Measurements from ENCODE around the gene AGFG2. TPM values are rescaled to one million over a fixed set of nuclear protein-coding genes. Genes with fewer than 3 reads are reported as not detected.

AGFG2 gene
- total RNA-seq, 4 donors from 2014 or later: 3.4 to 24.3 (median 7.1) TPM

DNA sequence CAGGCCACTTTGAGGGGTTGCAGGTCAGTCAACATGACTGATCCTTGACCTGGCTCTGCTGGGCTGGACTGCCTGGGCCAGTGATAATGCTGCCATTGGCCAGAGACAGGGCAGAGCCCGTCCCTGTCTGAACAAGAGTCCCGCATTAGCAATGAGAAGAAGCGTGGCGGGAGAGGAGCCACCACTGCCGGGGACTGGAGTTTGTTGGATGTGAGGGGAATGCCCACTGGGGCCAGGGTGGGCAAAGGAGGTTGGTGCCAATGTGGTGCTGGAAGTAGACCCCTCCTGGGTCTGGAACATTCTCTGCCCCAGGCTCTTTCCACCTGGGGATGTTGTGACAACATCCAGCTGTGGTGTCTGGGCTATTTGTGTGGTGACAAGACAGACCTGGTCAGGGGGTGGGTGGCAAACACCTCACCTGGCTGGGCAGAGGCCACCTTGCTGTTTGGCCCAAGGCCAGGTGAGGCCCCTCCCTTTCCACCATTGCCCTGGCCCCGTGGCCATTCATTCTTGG lies 27.1 kb downstream of the AGFG2 start:
- TF ChIP-seq, protein P1, sequence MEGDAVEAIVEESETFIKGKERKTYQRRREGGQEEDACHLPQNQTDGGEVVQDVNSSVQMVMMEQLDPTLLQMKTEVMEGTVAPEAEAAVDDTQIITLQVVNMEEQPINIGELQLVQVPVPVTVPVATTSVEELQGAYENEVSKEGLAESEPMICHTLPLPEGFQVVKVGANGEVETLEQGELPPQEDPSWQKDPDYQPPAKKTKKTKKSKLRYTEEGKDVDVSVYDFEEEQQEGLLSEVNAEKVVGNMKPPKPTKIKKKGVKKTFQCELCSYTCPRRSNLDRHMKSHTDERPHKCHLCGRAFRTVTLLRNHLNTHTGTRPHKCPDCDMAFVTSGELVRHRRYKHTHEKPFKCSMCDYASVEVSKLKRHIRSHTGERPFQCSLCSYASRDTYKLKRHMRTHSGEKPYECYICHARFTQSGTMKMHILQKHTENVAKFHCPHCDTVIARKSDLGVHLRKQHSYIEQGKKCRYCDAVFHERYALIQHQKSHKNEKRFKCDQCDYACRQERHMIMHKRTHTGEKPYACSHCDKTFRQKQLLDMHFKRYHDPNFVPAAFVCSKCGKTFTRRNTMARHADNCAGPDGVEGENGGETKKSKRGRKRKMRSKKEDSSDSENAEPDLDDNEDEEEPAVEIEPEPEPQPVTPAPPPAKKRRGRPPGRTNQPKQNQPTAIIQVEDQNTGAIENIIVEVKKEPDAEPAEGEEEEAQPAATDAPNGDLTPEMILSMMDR (IDR thresholded peaks at IDR 0.05; ENCODE audit: low read depth): no peak

GRCh38 chr7:100567031-100567730 lies 28.2 kb downstream of the AGFG2 start:
- TF ChIP-seq, protein P1 (IDR thresholded peaks at IDR 0.05; ENCODE audit: low read depth): no peak

DNA sequence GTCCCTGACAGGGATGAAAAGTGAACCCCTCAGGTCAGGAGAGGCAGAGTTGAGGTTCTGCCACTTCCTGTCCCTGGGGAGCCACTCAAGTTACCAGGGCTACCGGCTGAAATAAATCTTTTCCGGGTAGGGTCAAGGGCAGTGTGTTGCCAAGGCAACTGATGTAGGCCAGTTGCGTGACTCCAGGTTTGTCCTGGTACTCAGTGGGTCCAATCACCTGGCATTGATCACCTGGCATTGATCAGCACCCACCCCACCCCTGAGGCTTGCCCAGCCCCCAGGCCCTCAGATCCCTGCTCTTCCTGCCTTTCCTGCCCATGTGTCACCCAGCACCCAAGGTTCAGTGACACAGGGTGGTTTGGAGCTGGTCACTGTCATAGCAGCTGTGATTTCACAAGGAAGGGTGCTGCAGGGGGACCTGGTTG lies 28.8 kb downstream of the AGFG2 start:
- TF ChIP-seq, protein P1 (IDR thresholded peaks at IDR 0.05; ENCODE audit: low read depth): no peak

GRCh38 chr7:100568176-100568895 lies 29.3 kb downstream of the AGFG2 start:
- TF ChIP-seq, protein P1 (IDR thresholded peaks at IDR 0.05; ENCODE audit: low read depth): no peak

DNA sequence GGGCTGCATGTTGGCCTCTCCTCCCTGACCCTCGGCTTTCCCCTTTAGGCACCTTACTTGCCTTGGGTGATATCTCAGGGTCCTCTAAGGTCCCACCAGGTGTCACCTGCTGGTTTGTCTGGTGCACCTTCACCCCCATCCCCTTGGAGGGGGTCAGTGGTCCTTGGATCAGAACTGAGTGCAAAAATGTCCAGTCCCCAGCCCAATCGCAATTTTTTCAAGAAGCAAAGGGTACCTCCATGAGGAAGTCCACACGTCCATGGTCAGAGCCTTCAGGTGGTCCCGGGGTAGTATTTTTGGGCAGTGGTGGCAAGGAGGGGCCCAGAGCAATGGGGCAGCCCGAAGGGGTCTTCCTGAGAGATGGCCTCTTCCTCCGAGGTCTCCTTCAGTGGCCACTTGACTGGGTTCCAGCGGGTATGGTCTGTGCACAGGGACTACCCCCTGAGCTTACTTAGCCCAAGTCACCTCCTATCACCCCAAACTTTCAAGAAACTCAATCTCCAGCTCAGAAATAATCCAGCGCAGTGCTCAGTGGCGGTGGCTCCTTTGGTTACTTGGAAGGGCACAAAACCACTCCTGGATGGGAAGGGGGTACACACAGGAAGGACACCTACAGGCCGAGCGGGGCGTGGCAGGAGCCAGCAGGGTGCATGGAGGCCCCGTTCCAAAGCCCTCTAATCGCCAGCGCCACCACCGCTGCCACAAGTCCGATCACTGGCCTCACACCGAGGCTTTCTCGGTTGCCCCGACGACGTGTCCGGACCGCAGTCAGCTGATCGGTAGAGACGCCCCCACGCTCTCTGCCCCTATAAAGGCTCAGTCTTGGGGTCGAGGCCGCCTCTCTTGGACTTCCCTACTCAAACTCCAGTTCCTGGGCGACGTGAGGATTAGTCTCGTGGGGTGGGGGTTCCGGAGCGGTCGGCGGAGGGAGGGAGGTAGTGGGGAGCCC lies 30.2 kb downstream of the AGFG2 start:
- TF ChIP-seq, protein P1 (IDR thresholded peaks at IDR 0.05; ENCODE audit: low read depth): no peak

DNA sequence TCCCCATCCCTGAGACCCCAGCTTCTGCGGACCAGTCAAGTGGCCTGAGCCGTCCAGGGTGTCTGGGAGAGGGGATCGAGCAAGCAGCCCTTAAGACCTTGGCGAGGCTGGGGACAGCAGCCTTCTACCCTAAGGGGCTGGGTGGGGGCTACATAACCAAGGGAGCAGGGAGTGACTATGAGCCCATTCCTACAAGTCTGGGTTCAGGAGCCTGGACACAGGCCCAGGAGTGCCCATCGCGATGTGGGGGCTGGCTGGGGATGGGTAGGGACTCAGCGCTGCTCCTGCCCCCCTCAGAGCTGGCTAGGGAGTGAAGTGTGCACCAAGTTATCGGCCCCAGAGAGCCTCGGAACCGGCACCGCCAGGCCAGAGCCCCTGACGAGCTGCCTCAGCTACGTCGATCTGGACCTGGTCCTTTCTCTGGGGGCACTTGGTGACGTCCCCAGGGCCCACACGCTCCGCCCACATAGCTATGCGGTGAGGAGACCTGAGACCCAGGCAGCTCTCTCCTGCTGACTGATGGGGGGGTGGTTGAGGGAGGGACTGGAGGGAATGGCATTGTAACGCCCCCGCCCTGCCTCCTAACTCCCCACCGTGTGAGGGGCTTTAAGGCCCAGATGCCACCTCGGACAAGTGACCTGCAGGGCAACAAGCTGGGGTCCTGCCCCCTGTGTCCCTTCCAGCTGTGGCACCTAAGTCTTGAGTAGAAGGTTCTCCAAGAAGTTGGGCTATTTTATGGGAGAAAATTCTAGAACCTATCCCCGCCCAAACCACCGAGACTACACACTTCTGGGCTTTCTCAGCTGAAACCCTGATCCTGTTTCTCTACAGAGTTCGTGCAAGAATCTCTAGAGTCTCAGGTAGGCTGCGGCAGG lies 32.2 kb downstream of the AGFG2 start:
- TF ChIP-seq, protein P1 (IDR thresholded peaks at IDR 0.05; ENCODE audit: low read depth): no peak
